WERI-Rb-1 (cell line): ENCODE data around the gene AHI1.

Experiments used
- DNase-seq: peaks from one replicate; pipeline ENCODE4 v3.0.0-alpha.2; 2020
- H3K27ac ChIP-seq: fragments of 250-450 bp; sonication (Bioruptor Pico); 2 replicates; pipeline ENCODE4 v1.5.1; 2020; ENCODE audit warnings: mild to moderate bottlenecking, moderate library complexity
- H3K27me3 ChIP-seq: fragments of 250-450 bp; sonication (Bioruptor Pico); 2 replicates; pipeline ENCODE4 v1.5.1; 2021; ENCODE audit warnings: mild to moderate bottlenecking, low read depth, moderate library complexity; ENCODE audit not compliant: insufficient read depth, severe bottlenecking
- H3K36me3 ChIP-seq: fragments of 250-450 bp; sonication (Bioruptor Pico); 2 replicates; pipeline ENCODE4 v1.5.1; 2020; ENCODE audit warnings: mild to moderate bottlenecking, moderate library complexity
- H3K4me3 ChIP-seq: 2 replicates; pipeline ENCODE4 v1.5.1; 2011; ENCODE audit warnings: low read depth, mild to moderate bottlenecking, control low read depth, low read length
- H3K9me3 ChIP-seq: fragments of 250-450 bp; sonication (Bioruptor Pico); 2 replicates; pipeline ENCODE4 v1.5.1; 2021; ENCODE audit warnings: mild to moderate bottlenecking, moderate library complexity; ENCODE audit not compliant: severe bottlenecking
- CTCF ChIP-seq: IDR thresholded peaks from 2 replicates; pipeline ENCODE4 v1.5.1; 2011; ENCODE audit warnings: low read depth, mild to moderate bottlenecking, control low read depth, inconsistent platforms, low read length

AHI1 gene

DNA sequence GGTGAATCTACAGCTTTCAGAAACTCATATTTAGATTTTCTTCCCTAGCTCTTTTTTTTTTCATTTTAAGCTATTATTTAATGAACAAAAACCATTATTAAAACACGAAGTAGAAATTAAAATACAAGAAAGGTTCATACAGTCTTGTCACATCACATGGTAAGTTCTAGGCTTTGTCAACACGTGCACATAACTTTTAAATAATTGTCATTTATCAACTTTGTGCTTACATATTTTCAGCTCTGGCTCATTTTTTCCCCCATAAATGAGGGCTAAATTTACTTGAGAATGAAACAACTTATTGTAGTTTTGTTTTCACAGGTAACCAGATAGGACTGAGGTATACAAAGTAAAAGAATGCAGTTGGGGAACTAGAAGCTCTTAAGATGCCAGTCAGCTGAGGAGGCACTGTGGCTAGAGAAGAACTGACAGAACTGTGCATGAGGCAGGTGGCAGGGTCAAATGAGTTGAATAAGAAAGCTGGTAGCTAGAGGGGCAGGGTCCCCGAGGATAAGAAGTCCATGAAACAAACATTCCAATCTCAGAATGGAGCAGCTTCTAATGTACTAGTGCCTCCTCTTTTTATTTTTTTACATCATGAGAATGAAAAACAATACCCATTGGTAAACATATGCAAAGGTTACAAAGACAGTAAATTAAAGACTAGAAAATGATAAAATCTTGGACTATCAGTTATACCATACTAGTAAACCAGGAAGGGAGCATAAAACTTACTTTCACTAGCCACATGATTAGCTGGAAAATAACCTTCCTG, 174.9 kb downstream of the AHI1 start:
- Histone ChIP-seq H3K4me3 (no peak overlapping the region), H3K9me3 (no peaks in the 10 kb centered on the region), H3K27ac (no peak overlapping the region), H3K27me3 (no peaks in the 10 kb centered on the region), H3K36me3 (no peaks in the 10 kb centered on the region; the same call in 1 of the 2 replicates)
- no peak for TF ChIP-seq CTCF
- no peak for DNase-seq

- no peaks in the 10 kb centered on the region for H3K9me3 ChIP-seq
- TF ChIP-seq CTCF, result no peak
- H3K36me3 ChIP-seq, result no peaks in the 10 kb centered on the region; the same call in 1 of the 2 replicates
- no peak overlapping the region for H3K4me3 ChIP-seq
- no peak overlapping the region for H3K27ac ChIP-seq
- H3K27me3 ChIP-seq, result no peaks in the 10 kb centered on the region
- no peak for DNase-seq
These were observed 176.6 kb downstream of the AHI1 start for GRCh38 chr6:135320721-135321621.

DNA sequence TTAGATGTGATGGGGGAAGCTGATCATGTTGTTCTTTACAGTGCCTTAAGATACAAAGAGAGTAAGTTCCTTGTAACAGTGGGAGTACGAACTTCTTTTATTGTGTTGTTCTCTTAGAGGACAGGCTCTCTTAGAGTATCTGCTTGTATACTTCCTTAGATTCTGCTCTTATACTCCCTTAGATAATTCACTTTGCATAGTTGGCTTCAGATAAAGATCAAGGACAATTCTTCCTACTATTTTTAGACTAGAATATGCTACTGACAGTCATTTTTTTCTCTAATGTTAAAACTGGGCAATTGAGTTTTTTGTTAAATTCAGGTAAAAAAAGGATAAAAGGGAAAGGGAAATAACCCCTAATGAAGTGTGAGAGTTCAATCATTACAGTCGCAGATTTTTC, 177.7 kb downstream of the AHI1 start:
- no peak for TF ChIP-seq CTCF
- Histone ChIP-seq H3K27me3 (no peaks in the 10 kb centered on the region), H3K9me3 (no peaks in the 10 kb centered on the region), H3K4me3 (no peak overlapping the region), H3K36me3 (peaks cover 3% of the 10 kb centered on the region), H3K27ac (no peak overlapping the region)
- no peak for DNase-seq

DNA sequence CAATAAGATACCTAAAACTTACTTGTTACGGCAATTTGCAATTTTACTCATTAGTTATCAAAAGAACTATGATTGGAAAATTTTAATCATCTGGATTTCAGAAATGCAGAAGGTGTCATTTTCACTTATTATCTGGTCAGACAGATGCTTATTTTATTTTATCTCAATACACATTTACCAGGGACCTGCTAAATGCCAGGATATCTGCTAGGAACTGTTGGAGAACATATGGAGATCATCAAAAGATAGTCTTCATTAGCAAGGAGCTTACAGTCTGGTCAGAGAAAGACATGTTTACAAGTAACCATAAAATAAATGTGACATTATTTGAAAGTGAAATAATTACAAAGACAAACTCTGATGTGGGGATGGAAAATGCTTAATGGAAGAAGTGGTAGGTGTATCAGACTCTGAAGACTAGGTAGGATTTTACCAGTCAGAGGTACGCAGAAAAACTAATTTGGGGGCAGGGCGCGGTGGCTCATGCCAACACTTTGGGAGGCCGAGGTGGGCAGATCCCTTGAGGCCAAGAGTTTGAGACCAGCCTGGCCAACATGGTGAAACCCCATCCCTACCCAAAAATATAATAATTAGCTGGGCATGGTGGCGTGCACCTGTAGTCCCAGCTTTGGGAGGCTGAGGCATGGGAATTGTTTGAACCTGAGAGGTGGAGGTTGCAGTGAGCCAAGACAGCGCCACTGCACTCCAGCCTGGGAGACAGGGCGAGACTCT, 178.6 kb downstream of the AHI1 start:
- TF ChIP-seq CTCF, result no peak
- Histone ChIP-seq H3K27ac (no peak overlapping the region), H3K27me3 (no peaks in the 10 kb centered on the region), H3K36me3 (peaks cover 3% of the 10 kb centered on the region), H3K4me3 (no peak overlapping the region), H3K9me3 (no peaks in the 10 kb centered on the region)
- no peak for DNase-seq

DNA sequence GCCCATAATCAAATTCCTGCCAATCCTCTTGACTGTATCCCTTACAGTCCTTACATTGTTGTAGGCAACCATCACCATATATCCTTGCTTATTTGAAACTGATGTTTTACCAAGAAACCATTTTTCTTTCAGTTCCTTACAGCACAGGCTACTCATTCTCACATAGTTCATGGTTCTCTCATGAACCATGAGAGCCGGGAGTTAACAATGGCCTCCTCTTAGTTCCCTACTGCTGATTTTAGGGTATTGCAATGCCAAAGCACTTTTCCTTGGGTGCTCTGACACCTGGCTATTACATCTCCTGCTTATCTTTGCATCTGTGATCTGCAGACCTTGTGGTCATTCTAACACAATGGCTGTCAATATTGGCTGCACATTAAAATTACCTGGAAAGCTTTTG, 183.0 kb downstream of the AHI1 start:
- no peak for DNase-seq
- no peaks in the 10 kb centered on the region for H3K9me3 ChIP-seq
- H3K4me3 ChIP-seq, result no peak overlapping the region
- peaks cover 3% of the 10 kb centered on the region for H3K36me3 ChIP-seq
- no peaks in the 10 kb centered on the region for H3K27me3 ChIP-seq
- TF ChIP-seq CTCF, result no peak
- H3K27ac ChIP-seq, result no peak overlapping the region
